ENCODE results near the gene OTOGL.
"Not testable (repeated sequence)": the region's sequence is repeated elsewhere in the genome, so short reads cannot be mapped to it uniquely, and the experiment has no call there.

Gene OTOGL

DNA sequence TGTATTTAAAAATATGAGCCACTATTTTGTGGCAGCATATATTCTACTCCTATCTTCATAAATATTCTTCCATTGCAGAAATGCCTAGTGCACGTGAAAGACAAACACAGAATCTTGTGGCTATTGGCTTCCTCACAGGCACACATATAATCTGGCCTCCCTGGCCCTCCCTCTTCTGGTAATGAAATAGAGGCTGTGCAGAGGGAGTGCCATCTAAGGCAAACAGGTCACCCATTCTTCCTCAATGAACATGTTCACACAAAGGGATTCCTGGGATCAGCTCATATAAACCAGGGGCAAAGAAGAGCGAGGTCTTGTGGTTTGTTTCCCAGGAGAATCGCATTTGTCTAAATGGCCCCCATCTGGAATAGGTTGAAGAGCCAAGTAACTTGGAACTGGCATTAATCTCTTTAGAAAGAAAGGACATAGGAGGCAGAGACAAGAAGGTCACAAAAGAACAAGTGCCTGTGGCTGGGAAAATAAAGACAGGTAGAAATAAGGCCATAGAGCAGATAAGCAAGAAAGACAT is 173.1 kb downstream of the OTOGL start:
- DNase-seq (ENCODE audit: low read depth in 2 of 2), result no peak

DNA sequence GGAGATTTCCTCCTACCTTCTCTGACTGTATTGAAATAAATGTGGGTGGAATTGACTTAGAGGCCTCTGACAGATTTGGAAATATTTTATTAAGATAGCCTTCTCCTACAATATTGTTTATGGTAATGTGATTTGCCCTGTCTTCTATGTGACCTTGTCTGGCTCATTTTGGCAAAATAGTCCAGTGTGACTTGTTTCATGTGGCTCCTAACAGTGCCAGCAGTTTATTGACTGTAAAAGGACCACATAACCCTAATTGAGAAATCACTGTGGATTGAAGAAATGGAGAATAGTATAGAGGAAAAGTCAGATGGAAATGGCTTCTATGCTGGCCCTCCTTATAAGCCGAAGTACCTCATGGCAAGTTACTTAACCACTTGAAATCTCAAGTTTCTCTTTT is 173.8 kb downstream of the OTOGL start:
- DNase-seq (ENCODE audit: low read depth in 2 of 2), result no peak

DNA sequence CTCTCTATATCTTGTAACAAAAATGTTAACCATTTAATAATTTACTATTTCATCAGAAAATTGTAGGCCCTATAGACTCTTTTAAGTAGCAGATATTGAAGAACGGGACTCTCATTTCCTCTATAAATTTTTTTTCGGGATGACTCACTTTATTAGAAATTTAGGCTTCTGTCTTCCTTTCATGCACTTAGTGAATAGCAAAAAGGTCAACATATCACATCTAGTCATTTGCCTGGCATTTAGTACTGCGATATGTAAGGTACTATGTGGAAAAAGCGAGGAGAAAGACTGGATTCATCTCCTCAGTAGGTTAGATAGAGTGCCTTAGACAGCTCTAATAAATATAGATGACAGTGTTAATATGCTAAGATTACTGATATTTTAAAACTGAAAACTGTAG is 178.4 kb downstream of the OTOGL start:
- no peak for DNase-seq (ENCODE audit: low read depth in 2 of 2)

DNA sequence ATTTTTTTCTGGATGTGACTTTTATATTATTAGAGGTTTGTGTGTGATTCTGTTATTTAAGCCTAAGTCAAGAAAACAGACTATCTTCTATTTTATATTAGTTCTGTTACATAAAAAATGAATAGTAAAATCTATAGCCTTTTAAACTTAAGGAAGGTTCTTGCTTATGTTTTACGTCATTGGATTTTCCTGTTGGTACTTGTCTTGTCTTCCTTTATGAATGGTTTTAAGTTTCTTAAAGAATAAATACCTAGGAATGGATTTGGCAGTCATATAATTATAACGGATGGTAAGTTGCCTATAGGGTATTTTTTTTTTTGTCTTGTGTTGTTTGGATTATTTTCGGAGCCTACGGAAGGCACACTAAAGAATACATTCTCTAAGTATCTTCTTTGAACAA is 182.9 kb downstream of the OTOGL start:
- no peak for DNase-seq (ENCODE audit: low read depth in 2 of 2)

DNA sequence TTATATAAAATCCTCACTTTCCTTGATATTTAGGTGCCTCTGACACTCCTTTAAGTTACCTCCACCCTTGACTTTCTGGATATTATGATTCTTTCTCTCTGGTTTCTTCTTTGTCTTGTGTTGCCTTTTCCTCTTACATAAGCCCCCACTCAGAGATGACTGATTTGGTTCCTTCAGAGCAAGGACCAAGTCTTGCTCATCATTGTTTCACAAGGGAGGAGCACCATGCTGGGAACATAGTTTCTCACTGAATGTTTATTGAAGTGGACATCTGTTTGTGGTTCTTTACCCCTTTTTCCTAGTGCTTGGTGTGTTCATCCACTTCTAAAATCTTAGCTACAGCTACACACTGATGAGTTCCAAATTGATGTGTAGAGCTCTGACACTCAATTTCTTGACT is 183.4 kb downstream of the OTOGL start:
- no peak for DNase-seq (ENCODE audit: low read depth in 2 of 2)

DNA sequence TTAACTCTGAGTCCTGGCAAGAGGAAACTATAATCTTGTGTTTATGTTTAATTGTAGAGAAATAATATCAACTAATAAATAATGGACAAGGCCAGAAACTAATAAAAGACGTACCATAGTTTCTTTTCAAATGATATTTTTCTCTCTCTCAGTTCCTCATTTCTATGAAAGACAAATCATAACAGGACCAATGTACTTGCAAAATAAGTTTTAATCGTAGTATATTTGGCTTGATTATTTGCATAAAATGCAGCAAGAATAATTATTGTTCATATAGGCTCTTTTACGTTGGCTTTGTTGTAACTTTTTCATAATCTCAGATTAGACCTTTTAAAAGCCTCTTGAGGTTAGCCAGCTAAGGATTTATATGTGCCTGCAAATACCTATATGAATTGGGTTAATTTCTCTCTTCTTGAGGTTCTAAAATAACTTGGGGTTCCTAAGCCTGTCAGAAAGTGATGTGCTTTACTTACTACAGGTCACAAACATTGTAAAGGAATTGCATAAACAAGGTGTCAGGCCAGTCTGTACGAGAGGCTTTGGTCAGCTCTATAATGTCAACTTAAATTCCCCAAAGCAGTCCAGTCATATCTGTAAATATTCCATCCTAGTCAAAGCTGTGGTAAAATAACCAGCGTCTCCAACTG is 191.9 kb downstream of the OTOGL start:
- no peak for DNase-seq (ENCODE audit: low read depth in 2 of 2)

DNA sequence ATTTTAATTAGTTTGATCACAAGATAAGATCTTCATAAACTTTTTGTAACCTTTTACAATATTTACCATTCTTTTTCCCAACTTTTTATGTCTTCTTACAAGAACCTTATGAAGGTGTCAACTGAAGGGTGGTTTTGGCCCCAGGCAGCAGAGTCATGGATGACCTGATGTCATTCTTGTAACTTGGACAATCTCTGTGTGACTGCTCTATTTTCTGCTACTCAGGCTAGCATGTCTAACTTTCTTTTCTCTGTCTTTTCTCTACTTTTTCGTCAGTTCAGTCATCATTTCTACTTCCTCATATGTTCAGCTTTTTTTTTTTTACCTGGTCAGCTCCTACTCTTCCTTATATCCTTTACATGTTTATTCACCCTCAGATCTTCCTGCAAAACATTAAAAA is 194.0 kb downstream of the OTOGL start:
- no peak for DNase-seq (ENCODE audit: low read depth in 2 of 2)

DNA sequence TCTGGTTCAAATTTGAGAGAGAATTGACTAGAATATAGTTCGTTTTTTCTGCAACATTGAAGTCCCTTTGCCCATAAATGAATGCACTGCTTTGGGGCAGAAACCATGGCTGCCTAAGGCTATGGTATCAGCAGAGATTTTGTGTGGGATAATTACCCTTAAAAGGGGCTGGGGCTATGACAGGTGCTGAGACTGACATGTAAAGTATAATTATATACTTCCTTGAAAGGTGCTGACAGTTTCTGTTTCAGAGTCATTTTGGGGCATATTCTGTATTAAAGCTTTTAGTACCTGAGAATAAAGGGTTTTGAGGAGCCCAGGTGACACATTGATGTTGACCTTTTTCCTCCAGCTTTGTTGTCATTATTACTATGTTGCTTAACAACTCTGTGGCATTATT is 194.4 kb downstream of the OTOGL start:
- DNase-seq (ENCODE audit: low read depth in 2 of 2), result no peak

DNA sequence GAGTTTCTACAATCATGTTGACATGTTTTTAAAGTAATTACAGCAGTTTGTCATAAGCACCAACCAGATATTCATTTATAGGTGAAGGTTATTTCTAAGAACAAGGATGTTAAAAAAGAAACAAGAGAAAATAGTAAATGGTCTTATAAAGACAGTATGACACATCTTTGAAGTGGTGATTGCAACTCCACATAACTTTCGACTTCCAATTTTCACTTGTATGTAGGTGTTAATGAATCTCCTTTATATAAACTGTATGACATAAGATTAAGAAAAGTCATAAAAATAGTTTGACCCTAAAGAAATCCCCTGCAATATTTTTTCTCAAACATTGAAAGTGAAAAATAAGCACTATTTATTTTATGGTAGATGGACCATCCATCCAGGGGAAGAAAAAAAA is 199.9 kb downstream of the OTOGL start:
- DNase-seq (ENCODE audit: low read depth in 2 of 2), result no peak

DNA sequence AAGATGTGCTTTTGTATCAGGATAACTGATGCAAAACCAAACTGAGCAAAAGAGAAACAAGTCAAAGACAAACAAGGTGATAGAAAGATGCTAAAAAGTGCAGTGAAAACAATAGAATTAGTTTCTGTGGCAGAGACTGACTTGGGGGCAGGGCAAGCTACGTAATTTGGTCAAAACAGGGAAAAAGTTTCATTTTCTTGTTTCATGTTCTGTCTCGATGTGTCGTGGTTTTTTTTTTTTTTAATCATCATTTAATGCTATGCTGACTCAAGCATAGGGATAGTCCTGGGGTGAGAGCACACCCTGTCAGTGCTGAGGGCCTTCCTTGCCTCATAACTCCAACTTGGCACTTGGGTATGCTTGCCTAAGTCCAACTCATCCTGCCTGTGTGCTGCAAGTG is 200.6 kb downstream of the OTOGL start:
- no peak for DNase-seq (ENCODE audit: low read depth in 2 of 2)

DNA sequence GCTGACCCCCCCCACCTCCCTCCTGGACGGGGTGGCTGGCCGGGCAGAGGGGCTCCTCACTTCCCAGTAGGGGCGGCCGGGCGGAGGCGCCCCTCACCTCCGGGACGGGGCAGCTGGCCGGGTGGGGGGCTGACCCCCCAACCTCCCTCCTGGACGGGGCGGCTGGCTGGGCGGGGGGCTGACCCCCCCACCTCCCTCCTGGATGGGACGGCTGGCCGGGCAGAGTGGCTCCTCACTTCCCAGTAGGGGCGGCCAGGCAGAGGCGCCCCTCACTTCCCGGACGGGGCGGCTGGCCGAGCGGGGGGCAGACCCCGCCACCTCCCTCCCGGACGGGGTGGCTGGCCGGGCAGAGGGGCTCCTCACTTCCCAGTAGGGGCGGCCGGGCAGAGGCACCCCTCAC is 208.1 kb downstream of the OTOGL start:
- not testable (repeated sequence) for DNase-seq (ENCODE audit: low read depth in 2 of 2)

DNA sequence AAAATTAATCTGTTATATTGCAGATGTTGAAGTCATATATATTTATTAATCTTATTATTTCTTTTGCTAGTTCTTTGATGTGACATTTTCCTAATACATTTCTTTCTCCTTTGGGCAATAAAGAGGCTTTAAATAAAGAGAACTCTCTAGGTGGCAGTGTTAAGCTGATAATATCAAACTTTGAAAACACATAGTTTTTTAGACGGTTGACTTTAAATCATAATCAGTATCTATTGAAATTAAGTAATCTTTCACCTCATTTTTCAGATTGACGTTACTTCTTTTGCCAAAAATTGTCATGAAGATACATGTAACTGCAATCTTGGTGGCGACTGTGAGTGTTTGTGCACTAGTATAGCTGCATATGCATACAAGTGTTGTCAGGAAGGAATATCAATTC is 213.9 kb downstream of the OTOGL start:
- no peak for DNase-seq (ENCODE audit: low read depth in 2 of 2)

DNA sequence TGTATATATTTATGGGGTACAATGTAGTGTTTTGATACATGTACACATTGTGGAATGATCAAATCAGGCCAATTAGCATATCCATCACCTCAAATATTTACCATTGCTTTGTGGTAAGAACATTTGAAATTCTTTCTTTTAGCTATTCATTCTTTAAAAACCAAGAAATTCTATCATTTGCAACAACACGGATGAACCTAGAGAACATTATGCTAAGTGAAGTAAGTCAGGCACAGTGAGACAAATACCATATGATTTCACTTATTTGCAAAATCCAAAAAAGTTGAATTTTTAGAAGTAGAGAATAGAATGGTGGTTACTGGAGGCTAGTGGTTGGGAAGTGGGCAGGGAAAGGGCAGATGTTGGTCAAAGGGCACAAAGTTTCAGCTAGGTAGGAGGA is 215.4 kb downstream of the OTOGL start:
- DNase-seq (ENCODE audit: low read depth in 2 of 2), result no peak

DNA sequence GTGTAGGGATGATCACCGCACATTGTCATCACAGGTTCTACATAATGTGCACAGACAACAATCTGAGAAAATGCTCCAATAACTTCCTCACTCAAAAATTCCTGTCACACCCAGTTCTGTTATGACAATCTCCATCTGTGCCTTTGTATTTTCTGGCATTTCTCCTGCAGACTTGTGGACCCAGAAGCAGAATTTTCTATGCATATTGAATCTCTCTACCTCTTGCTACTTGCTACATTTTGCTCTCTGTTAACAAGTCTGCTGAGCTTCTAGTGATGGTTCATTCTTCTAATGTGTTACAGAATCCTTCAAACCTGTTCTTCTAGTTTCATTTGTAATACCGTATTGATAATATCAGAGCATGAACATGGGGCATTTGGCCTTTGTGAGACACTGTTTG is 216.9 kb downstream of the OTOGL start:
- DNase-seq (ENCODE audit: low read depth in 2 of 2), result no peak

DNA sequence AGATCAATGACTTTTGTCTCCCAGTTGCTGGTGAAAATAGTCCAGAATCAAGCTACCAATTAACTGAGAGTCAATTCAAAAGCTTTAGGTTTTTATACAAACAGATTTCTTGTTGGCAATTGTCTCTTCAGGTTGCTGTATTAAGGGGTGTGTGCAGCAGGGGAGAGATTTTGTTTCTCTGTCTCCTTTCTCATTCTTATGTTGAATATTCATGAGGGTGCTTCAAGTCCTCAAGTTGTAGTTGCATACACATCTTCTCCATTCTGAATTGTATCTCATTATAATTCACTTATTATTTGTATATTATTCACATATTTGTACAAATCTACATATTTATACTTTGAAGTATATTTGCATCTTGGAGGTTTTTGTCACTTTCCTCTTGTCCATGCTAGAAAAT is 218.0 kb downstream of the OTOGL start:
- DNase-seq (ENCODE audit: low read depth in 2 of 2), result no peak

DNA sequence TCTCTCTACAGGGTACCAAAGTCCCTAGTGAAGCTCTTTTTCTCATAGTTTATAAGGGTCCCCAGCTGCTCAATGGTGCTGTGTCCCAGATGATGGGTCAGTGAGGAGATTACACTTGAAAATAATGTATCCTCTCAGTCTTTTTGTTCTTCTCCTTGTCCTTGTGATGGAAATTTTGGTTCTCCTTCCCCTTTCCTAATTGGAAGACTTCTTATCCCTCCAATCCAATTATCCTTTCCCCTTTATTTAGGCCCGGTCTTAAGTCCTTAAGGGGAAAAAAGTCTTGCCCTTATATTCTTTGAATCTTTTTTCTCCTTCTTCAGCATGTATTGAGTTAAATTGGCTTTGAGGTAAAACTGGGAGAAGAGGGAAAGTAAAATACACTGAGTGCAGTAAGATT is 218.6 kb downstream of the OTOGL start:
- no peak for DNase-seq (ENCODE audit: low read depth in 2 of 2)

DNA sequence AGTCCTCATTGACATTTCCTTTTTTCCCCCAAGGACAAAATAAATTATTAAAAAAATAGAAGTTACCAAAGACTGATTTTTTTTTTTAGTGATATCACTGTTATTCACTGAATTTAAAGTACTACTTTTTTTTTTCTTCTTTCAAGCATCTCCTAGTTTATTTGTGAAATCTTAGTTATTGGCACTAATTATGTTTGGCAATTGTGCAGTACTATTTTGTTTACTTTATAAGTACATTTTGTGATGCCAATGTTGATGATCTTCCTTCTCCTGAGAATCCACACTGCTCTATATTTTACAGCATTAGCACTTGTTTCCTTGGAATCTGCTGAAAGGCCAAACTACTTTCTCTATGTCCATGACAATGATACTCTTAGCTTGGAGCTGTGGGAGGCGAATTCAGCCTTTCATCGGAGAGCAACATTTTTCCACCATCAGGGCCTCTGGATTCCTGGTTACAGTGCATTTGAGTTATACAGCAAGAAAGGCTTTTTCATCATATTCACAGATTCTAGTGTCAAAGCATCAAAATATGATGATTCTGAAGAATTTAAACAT is 220.9 kb downstream of the OTOGL start:
- DNase-seq (ENCODE audit: low read depth in 2 of 2), result no peak

DNA sequence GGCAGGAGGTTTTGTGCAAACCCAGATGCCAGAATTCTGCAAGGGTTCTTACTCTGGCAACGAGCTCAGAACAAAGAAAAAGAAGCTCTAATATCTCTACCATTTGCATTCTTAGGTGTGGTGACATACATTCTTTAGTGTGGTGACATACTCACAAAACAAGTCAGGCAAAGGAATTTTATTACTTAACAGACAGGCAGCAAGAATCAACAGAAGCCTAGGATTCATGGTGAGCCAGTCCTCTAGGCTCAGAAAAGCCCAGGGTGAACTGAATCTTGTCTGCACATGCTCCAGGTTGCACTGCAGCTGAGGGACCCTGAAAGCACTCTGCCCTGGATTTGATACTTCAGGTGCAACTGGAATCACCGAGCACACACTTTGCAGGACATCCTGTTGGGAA is 222.3 kb downstream of the OTOGL start:
- no peak for DNase-seq (ENCODE audit: low read depth in 2 of 2)

DNA sequence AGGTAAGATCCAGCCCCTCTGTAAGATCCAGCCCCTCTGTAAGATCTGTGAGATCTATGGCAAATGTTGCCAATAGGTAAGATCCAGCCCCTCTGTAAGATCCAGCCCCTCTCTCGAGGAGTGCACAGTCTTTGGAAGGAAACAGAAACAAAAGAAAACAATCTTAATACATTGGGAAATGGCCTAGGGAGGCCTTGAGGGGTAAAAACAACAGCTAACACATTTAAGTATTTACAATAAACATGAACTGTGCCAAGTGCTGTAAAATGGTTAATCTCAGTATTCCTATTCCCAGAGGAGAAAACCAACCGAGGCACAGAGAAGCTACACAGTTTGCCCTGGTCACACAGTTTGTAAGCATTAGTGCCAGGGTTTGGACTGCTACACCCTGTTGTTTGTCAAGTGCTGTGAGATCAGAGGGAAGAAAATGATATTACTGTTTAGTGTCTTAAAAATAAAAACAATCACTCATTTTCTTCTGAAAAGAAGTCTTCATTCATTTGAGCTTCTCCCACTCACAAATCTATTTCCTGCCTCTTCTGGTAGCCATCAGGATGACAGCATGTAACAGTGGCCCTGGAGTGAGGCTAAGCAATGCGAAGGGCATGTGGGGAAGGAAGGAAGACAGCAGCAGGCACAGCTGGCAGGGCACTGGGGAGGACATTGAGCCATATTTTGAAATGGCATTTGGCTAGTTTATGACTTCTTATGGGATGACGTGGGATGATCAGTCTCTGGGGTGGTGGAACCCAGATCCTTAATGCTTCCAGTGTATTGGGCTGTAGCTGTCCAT is 226.0 kb downstream of the OTOGL start:
- no peak for DNase-seq (ENCODE audit: low read depth in 2 of 2)

DNA sequence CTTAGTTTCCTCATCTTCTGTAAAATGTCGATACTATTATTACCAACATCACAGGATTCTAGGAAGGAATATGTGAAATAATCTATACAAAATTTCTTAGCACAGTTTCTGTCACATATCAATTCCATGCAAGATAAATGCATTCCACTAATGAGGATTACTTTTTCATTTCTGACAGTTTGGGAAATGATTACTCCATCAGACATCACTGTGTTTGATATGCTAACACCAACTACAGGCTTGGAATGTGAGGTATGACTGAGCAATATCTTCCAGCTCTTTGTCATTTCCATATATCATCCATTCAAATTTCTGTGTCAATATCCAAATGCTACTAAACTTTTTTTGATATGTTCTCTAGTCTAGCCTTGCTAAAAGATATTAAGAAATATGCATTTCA is 233.5 kb downstream of the OTOGL start:
- DNase-seq (ENCODE audit: low read depth in 2 of 2), result no peak

DNA sequence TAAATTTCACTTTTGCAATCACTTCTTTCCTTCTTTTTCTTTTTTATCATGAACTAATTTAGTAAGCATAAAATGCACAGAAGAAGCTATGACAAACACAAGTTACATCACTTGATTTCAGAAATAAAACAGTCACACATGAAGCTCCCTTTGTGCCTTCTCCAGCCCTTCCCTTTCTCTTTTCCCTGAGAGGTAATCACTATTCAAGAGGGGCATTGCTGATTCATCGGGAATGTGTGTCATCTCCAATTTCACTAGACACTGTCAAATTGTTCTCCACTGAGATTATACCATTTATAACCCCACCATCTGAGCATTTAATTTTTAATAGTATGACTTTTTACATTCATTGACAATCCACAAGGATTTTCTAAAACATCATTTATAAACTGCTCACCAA is 253.1 kb downstream of the OTOGL start:
- no peak for DNase-seq (ENCODE audit: low read depth in 2 of 2)

DNA sequence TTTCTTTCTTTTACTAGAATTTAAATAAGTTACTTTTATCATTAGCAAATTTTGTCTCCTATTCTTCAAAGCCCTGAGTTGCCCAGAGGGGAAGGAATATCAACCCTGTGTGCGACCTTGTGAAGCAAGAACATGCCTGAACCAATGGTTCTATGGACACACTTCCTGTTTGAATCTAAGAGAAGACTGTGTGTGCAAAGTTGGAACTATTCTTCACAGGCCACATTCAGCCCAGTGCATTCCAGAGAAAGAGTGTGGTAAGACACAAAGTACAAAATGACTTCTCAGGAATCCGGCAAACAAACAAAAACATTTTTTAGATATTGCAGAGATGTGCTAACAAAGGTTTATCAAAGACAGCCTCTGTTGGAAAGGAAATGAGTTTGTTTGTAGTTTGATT is 253.9 kb downstream of the OTOGL start:
- no peak for DNase-seq (ENCODE audit: low read depth in 2 of 2)

DNA sequence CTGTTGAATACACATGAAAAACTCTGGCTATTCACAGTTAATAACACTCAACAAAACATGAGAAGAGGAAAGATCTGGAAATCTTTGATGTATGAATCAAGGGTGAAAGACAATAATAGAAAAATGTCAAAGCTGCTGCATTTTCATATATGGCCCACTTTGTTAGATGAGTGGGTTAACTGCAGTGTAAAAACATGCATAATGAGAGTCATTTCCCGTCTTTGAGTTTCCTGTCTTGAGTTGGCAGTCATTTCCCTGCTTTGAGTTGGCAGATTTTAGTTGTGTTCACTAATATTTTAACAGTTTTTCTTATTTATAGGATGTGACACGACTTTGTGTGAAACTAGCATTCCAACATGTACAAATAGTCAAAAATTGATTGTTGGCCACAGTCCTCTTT is 256.8 kb downstream of the OTOGL start:
- no peak for DNase-seq (ENCODE audit: low read depth in 2 of 2)
